ENCODE measurements around the gene ACVR2A. TPM values are rescaled to one million over a fixed set of nuclear protein-coding genes. Genes with fewer than 3 reads are reported as not detected.

The ACVR2A gene
- total RNA-seq, 1 experiment from 2014 or later: 13.4 TPM

DNA sequence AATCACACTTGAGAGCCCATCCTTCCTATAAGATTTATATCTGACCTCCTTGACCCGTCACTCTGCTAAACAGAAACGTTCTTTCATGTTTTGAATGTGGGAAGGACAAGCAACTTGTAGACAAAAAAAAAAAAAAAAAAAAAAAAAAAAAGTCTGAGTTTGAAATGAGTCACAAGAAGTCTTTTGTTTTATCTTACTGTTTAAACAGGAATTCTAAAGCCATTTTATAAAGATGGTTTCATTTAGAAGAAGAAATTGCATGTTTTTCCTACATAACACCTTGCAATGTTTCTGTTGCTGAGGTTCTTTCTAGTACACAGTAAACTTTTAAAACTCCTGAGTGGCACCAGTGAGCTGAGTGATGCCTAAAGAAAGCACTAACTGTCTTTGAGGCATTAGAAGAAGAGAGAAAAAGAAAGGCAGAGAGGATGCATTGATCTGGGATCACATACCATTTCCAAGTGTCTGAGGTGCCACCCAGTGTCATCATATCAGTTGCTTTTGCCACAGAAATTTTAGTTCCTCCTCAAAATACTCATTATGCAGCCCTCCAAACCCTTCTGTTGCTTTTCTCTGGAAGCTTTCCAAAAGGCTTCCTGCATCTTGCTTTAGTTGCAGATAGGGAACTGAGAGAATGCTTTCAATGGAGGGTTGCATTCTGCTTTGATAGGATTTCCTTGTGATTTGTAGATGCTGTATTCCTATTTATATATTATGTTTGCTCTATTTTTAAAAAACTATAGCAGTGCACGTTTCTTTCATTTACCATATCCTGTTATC is 69.1 kb downstream of the ACVR2A start:
- Mint-ChIP-seq H3K36me3 (ENCODE audit: insufficient read depth in 1 of 3, low read depth in 3 of 3) (no peaks in the 10 kb centered on the region; a peak in 3 of 7 replicates), H3K4me3 (no peak overlapping the region), H3K4me1 (peaks cover 0 to 6% of the 10 kb centered on the region in 2 experiments; a peak in 1 of 4 replicates), H3K9me3 (no peaks in the 10 kb centered on the region), H3K27ac (peak overlapping the region in 1 of 3 experiments; percentile 55; a peak in 1 of 7 replicates), H3K27me3 (ENCODE audit: low read depth) (no peaks in the 10 kb centered on the region)
- Histone ChIP-seq H4K20me1 (ENCODE audit: control insufficient read depth, insufficient read depth, insufficient read length) (no peaks in the 10 kb centered on the region), H3K23ac (ENCODE audit: insufficient read length, low read depth, low read length) (no peak overlapping the region), H3K23me2 (ENCODE audit: insufficient read length, low read depth, low read length, poor library complexity, severe bottlenecking) (no peaks in the 10 kb centered on the region), H3K9ac (ENCODE audit: extremely low read depth, insufficient read length, low read length) (no peak overlapping the region), H3K79me1 (ENCODE audit: insufficient read depth, low read depth, low read length, poor library complexity, severe bottlenecking) (no peaks in the 10 kb centered on the region), H4K91ac (ENCODE audit: insufficient read length, low read depth, low read length) (no peak overlapping the region), H3K56ac (ENCODE audit: insufficient read length, low read depth, low read length) (no peak overlapping the region), H2BK12ac (ENCODE audit: insufficient read length, low read depth, low read length) (no peak overlapping the region), H3K9me3 (ENCODE audit: control insufficient read depth, low read depth, low read length) (no peaks in the 10 kb centered on the region), H2BK120ac (ENCODE audit: low read depth, low read length, poor library complexity, severe bottlenecking) (no peak overlapping the region), H3K4ac (ENCODE audit: low read depth, low read length) (no peak overlapping the region), H3K27me3 (ENCODE audit: insufficient read depth, low read length) (no peaks in the 10 kb centered on the region), H2BK5ac (ENCODE audit: insufficient read length, low read length) (no peak overlapping the region), H2AK5ac (ENCODE audit: insufficient read length, low read length) (no peak overlapping the region), H3K79me2 (ENCODE audit: insufficient read depth, low read length) (no peaks in the 10 kb centered on the region), H3K27ac (ENCODE audit: insufficient read length, low read depth, low read length) (no peak overlapping the region), H4K8ac (replicated peaks; ENCODE audit: insufficient read length, low read depth, low read length) (no peak overlapping the region), H3K4me1 (ENCODE audit: insufficient read depth, low read length) (no peaks in the 10 kb centered on the region), H3K4me2 (ENCODE audit: insufficient read depth, insufficient read length, low read length) (no peak overlapping the region), H3K14ac (ENCODE audit: insufficient read depth, low read length) (no peak overlapping the region), H2BK15ac (ENCODE audit: low read depth, low read length) (no peak overlapping the region), H2BK20ac (ENCODE audit: low read depth, low read length, poor library complexity, severe bottlenecking) (no peak overlapping the region), H4K5ac (ENCODE audit: insufficient read length, low read depth, low read length) (no peak overlapping the region), H2AFZ (ENCODE audit: low read length) (no peak overlapping the region), H3T11ph (ENCODE audit: low read length) (no peak overlapping the region), H3K18ac (ENCODE audit: insufficient read length, low read depth, low read length) (no peak overlapping the region)
- no CpG with 5 or more reads among the region's 3 CpGs for WGBS (ENCODE audit: extremely low coverage, insufficient read length, low lambda C conversion rate)
- no peak for DNase-seq
- TF ChIP-seq, protein P1, sequence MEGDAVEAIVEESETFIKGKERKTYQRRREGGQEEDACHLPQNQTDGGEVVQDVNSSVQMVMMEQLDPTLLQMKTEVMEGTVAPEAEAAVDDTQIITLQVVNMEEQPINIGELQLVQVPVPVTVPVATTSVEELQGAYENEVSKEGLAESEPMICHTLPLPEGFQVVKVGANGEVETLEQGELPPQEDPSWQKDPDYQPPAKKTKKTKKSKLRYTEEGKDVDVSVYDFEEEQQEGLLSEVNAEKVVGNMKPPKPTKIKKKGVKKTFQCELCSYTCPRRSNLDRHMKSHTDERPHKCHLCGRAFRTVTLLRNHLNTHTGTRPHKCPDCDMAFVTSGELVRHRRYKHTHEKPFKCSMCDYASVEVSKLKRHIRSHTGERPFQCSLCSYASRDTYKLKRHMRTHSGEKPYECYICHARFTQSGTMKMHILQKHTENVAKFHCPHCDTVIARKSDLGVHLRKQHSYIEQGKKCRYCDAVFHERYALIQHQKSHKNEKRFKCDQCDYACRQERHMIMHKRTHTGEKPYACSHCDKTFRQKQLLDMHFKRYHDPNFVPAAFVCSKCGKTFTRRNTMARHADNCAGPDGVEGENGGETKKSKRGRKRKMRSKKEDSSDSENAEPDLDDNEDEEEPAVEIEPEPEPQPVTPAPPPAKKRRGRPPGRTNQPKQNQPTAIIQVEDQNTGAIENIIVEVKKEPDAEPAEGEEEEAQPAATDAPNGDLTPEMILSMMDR (conservative IDR thresholded peaks at IDR 0.05): no peak

Data from H9 (cell line).